GM12873 (cell line): ENCODE measurements around the gene DAZAP1.

Source experiments
- CTCF ChIP-seq: IDR thresholded peaks from 2 replicates; pipeline ENCODE4 v1.5.1; 2012; ENCODE audit warnings: low read depth, mild to moderate bottlenecking, moderate library complexity, low read length, control low read depth; ENCODE audit not compliant: insufficient read depth; ENCODE audit errors: missing control alignments

DAZAP1 gene

GRCh38 chr19:1418496-1418775 lies 11.1 kb downstream of the DAZAP1 start:
- no peak for TF ChIP-seq CTCF

- no peak for TF ChIP-seq CTCF
Measured at GRCh38 chr19:1418951-1419738, 11.8 kb downstream of the DAZAP1 start.

GRCh38 chr19:1420590-1420989 lies 13.2 kb downstream of the DAZAP1 start:
- no peak for TF ChIP-seq CTCF

GRCh38 chr19:1421218-1421957 lies 14.0 kb downstream of the DAZAP1 start:
- TF ChIP-seq CTCF = no peak

- no peak for TF ChIP-seq CTCF
Measured at GRCh38 chr19:1421958-1422305, 14.5 kb downstream of the DAZAP1 start.

GRCh38 chr19:1422360-1422759 lies 15.0 kb downstream of the DAZAP1 start:
- no peak for TF ChIP-seq CTCF

GRCh38 chr19:1422943-1423342 lies 15.6 kb downstream of the DAZAP1 start:
- TF ChIP-seq CTCF = no peak
